Endothelial cell of umbilical vein (primary cell): ENCODE results near the gene PLD1.

Source experiments
- EZH2 ChIP-seq: IDR thresholded peaks from 2 replicates; pipeline ENCODE4 v1.6.1; 2012; ENCODE audit warnings: borderline replicate concordance, low read depth, mild to moderate bottlenecking, moderate library complexity, low read length, inconsistent platforms; ENCODE audit not compliant: severe bottlenecking
- FOS ChIP-seq: IDR thresholded peaks from 2 replicates; pipeline ENCODE4 v1.6.1; 2011; ENCODE audit warnings: mild to moderate bottlenecking, low read length, moderate library complexity, borderline replicate concordance; ENCODE audit not compliant: insufficient read depth
- GATA2 ChIP-seq: IDR thresholded peaks from 2 replicates; pipeline ENCODE4 v1.7.0; 2011; ENCODE audit warnings: low read depth, mild to moderate bottlenecking, moderate library complexity, mixed read lengths, low read length; ENCODE audit not compliant: insufficient read length, insufficient read depth
- JUN ChIP-seq: IDR thresholded peaks from 2 replicates; pipeline ENCODE4 v1.6.1; 2011; ENCODE audit warnings: borderline replicate concordance, low read depth; ENCODE audit not compliant: insufficient read length, insufficient read depth
- MAX ChIP-seq: IDR thresholded peaks from 2 replicates; pipeline ENCODE4 v1.6.1; 2011; ENCODE audit not compliant: insufficient read depth, insufficient read length
- MYC ChIP-seq: IDR thresholded peaks from one replicate; pipeline ENCODE4 v1.6.1; 2011; ENCODE audit warnings: mild to moderate bottlenecking, low read depth, low read length
- POLR2A ChIP-seq: IDR thresholded peaks from 2 replicates; pipeline ENCODE4 v1.6.1; 2012; ENCODE audit warnings: low read depth, mild to moderate bottlenecking, control low read depth, low read length
- POLR2AphosphoS5 ChIP-seq: IDR thresholded peaks from 2 replicates; pipeline ENCODE4 v1.6.1; 2012; ENCODE audit warnings: low read depth, mild to moderate bottlenecking, control low read depth, low read length, moderate library complexity; ENCODE audit not compliant: insufficient read depth
- TF ChIP-seq, protein P1 (sequence below), 2 donors: IDR thresholded peaks; 1 replicate in 1 of 2; 2 replicates in 1 of 2; pipeline ENCODE4 v1.5.1; 2011; ENCODE audit warnings: low read length in 2 of 2, mild to moderate bottlenecking in 2 of 2, moderate library complexity in 2 of 2, control low read depth in 1 of 2, inconsistent platforms in 1 of 2, low read depth in 1 of 2; ENCODE audit not compliant: insufficient read depth in 1 of 2; ENCODE audit errors: extremely low read depth in 1 of 2

DNA sequence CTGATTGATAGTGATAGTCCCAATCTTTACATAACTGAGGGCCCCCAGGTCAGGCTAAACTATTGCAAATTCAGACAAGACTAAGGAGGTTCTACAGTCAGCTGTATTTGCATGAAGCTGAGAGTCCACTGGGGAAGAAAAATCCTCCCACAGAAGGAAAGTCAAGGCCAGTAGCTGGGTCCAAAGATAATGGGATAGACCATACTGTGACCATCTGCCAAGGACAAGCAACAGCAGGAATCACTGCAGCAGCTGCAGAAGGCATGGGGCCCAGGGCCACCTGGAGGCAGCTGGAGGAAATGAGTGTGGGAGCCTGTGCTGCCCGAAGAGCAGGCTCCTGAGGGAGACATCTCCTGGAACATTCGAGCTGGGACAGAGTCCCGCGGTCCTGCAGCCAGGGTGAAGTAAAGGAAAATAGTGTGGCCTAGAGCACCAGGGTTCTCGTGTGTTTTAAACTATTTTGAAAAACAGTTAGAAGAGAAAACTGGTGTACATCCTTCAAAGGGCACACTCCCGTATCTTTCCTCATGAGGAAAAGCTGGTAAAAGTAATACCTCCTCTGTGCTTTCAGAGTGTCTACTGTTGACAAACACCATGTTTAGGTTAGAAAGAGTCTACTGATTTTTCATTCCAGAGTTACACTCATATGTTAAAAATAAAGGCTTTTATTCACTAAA, 19.7 kb upstream of the PLD1 start:
- TF ChIP-seq, protein P1, sequence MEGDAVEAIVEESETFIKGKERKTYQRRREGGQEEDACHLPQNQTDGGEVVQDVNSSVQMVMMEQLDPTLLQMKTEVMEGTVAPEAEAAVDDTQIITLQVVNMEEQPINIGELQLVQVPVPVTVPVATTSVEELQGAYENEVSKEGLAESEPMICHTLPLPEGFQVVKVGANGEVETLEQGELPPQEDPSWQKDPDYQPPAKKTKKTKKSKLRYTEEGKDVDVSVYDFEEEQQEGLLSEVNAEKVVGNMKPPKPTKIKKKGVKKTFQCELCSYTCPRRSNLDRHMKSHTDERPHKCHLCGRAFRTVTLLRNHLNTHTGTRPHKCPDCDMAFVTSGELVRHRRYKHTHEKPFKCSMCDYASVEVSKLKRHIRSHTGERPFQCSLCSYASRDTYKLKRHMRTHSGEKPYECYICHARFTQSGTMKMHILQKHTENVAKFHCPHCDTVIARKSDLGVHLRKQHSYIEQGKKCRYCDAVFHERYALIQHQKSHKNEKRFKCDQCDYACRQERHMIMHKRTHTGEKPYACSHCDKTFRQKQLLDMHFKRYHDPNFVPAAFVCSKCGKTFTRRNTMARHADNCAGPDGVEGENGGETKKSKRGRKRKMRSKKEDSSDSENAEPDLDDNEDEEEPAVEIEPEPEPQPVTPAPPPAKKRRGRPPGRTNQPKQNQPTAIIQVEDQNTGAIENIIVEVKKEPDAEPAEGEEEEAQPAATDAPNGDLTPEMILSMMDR (IDR thresholded peaks at IDR 0.05; ENCODE audit: extremely low read depth in 1 of 2, insufficient read depth in 1 of 2, low read depth in 1 of 2, low read length in 2 of 2), result peak; percentile 74 to 81
- TF ChIP-seq POLR2AphosphoS5, result peak; percentile 11
- no peak for TF ChIP-seq POLR2A
- no peak for TF ChIP-seq EZH2
- no peak for TF ChIP-seq FOS
- TF ChIP-seq MAX, result no peak
- TF ChIP-seq MYC, result no peak
- no peak for TF ChIP-seq JUN
- peak; percentile 36 for TF ChIP-seq GATA2
